KMS-11 (cell line): Measurements from ENCODE around the gene GPR61.

ENCODE experiments used
- H2AFZ ChIP-seq: fragments of 200-600 bp; sonication (generic); 2 replicates; pipeline ENCODE4 v1.6.1; 2016; ENCODE audit warnings: antibody characterized with exemption, mixed run types, low read depth
- H3K27ac ChIP-seq: fragments of 200-600 bp; sonication (generic); 2 replicates; pipeline ENCODE4 v1.6.1; 2016; ENCODE audit warnings: mild to moderate bottlenecking, mixed run types
- H3K27me3 ChIP-seq: fragments of 200-600 bp; sonication (generic); 2 replicates; pipeline ENCODE4 v1.6.1; 2017; ENCODE audit warnings: mild to moderate bottlenecking, low read depth, mixed run types, moderate library complexity; ENCODE audit not compliant: insufficient read depth
- H3K36me3 ChIP-seq: fragments of 200-600 bp; sonication (generic); 2 replicates; pipeline ENCODE4 v1.6.1; 2017; ENCODE audit warnings: mild to moderate bottlenecking, mixed run types; ENCODE audit not compliant: insufficient read depth
- H3K4me1 ChIP-seq: fragments of 200-600 bp; sonication (generic); 2 replicates; pipeline ENCODE4 v1.6.1; 2016; ENCODE audit warnings: mild to moderate bottlenecking, low read depth, mixed run types; ENCODE audit not compliant: poor library complexity, severe bottlenecking
- H3K4me2 ChIP-seq: fragments of 200-600 bp; sonication (generic); 2 replicates; pipeline ENCODE4 v1.7.0; 2016; ENCODE audit warnings: mild to moderate bottlenecking, mixed run types
- H3K4me3 ChIP-seq: fragments of 200-600 bp; sonication (generic); IDR thresholded peaks from 2 replicates; pipeline ENCODE4 v1.6.1; 2017; ENCODE audit warnings: low read depth, low read length, mixed read lengths; ENCODE audit not compliant: insufficient read depth
- H3K79me2 ChIP-seq: fragments of 200-600 bp; sonication (generic); 2 replicates; pipeline ENCODE4 v1.6.1; 2016; ENCODE audit warnings: low read depth, mixed run types; ENCODE audit not compliant: insufficient read depth
- H3K9ac ChIP-seq: fragments of 200-600 bp; sonication (generic); 2 replicates; pipeline ENCODE4 v1.6.1; 2016; ENCODE audit warnings: mild to moderate bottlenecking, mixed run types
- H4K20me1 ChIP-seq: fragments of 200-600 bp; sonication (generic); 2 replicates; pipeline ENCODE4 v1.6.1; 2016; ENCODE audit warnings: mild to moderate bottlenecking, mixed run types; ENCODE audit not compliant: insufficient read depth
- CTCF ChIP-seq: fragments of 200-600 bp; sonication (generic); conservative IDR thresholded peaks from 2 replicates; pipeline ENCODE4 v1.6.1; 2017; ENCODE audit warnings: low read depth, mild to moderate bottlenecking, antibody characterized with exemption, low read length, moderate library complexity, mixed read lengths

GPR61 gene

GRCh38 chr1:109497449-109498160 is 42.1 kb upstream of the GPR61 start:
- Histone ChIP-seq H2AFZ (no peak overlapping the region), H4K20me1 (no peaks in the 10 kb centered on the region), H3K9ac (no peak overlapping the region), H3K36me3 (no peaks in the 10 kb centered on the region; the same call in 1 of the 2 replicates), H3K27me3 (no peaks in the 10 kb centered on the region), H3K4me1 (peaks cover 18% of the 10 kb centered on the region), H3K79me2 (peaks cover 14% of the 10 kb centered on the region; the same call in 1 of the 2 replicates), H3K4me2 (no peak overlapping the region), H3K4me3 (no peak overlapping the region), H3K27ac (no peak overlapping the region)
- TF ChIP-seq CTCF: no peak

- Histone ChIP-seq H3K4me3 (no peak overlapping the region), H3K27ac (no peak overlapping the region), H3K4me2 (no peak overlapping the region), H3K36me3 (no peaks in the 10 kb centered on the region; the same call in 1 of the 2 replicates), H3K9ac (no peak overlapping the region), H4K20me1 (no peaks in the 10 kb centered on the region), H3K79me2 (peaks cover 14% of the 10 kb centered on the region; the same call in 1 of the 2 replicates), H3K27me3 (no peaks in the 10 kb centered on the region), H3K4me1 (peaks cover 15% of the 10 kb centered on the region), H2AFZ (no peak overlapping the region)
- peak; percentile 70 for TF ChIP-seq CTCF
Observed at GRCh38 chr1:109498161-109498801, 41.4 kb upstream of the GPR61 start.

- H3K4me2 ChIP-seq: no peak overlapping the region
- H3K27me3 ChIP-seq: no peaks in the 10 kb centered on the region
- no peak overlapping the region for H3K4me3 ChIP-seq
- peaks cover 14% of the 10 kb centered on the region; the same call in 1 of the 2 replicates for H3K79me2 ChIP-seq
- H3K4me1 ChIP-seq: peaks cover 10% of the 10 kb centered on the region
- H3K27ac ChIP-seq: no peak overlapping the region
- no peaks in the 10 kb centered on the region; the same call in 1 of the 2 replicates for H3K36me3 ChIP-seq
- no peaks in the 10 kb centered on the region for H4K20me1 ChIP-seq
- H2AFZ ChIP-seq: no peak overlapping the region
- no peak overlapping the region for H3K9ac ChIP-seq
- no peak for TF ChIP-seq CTCF
Observed at GRCh38 chr1:109499081-109499480, 40.6 kb upstream of the GPR61 start.

- Histone ChIP-seq H3K4me3 (no peak overlapping the region), H3K27me3 (no peaks in the 10 kb centered on the region), H3K4me1 (peaks cover 6% of the 10 kb centered on the region), H3K27ac (no peak overlapping the region), H3K79me2 (peaks cover 7% of the 10 kb centered on the region; the same call in 1 of the 2 replicates), H4K20me1 (no peaks in the 10 kb centered on the region), H3K36me3 (no peaks in the 10 kb centered on the region; the same call in 1 of the 2 replicates), H2AFZ (no peak overlapping the region), H3K9ac (no peak overlapping the region), H3K4me2 (no peak overlapping the region)
- peak; percentile 86 for TF ChIP-seq CTCF
Observed at GRCh38 chr1:109499661-109500536, 39.8 kb upstream of the GPR61 start.
